Smooth muscle cell (in vitro differentiated cells): Measurements from ENCODE around the gene DCAF6. TPM values are rescaled to one million over a fixed set of nuclear protein-coding genes. Genes with fewer than 3 reads are reported as not detected.

Source experiments
- DNase-seq: peaks from one replicate; lab custom pipeline; 2025; ENCODE audit not compliant: unreplicated experiment; lab: John Stamatoyannopoulos, UW
- H2AFZ ChIP-seq: fragments of 200-600 bp; sonication (generic); 2 replicates; pipeline ENCODE4 v1.6.0; 2016; ENCODE audit warnings: antibody characterized with exemption, low read depth, mild to moderate bottlenecking
- H3F3A ChIP-seq: fragments of 200-600 bp; sonication (generic); 2 replicates; pipeline ENCODE4 v1.6.0; 2017; ENCODE audit warnings: antibody characterized with exemption, low read depth
- H3K27ac ChIP-seq: fragments of 200-600 bp; sonication (generic); 2 replicates; pipeline ENCODE4 v1.5.1; 2016; ENCODE audit warnings: low read depth, mild to moderate bottlenecking
- H3K27me3 ChIP-seq: fragments of 200-600 bp; sonication (generic); 2 replicates; pipeline ENCODE4 v1.6.1; 2016; ENCODE audit warnings: low read depth, mild to moderate bottlenecking
- H3K36me3 ChIP-seq: fragments of 200-600 bp; sonication (generic); 2 replicates; pipeline ENCODE4 v1.5.1; 2016; ENCODE audit warnings: low read depth
- H3K4me1 ChIP-seq: fragments of 200-600 bp; sonication (generic); 2 replicates; pipeline ENCODE4 v1.5.1; 2016; ENCODE audit warnings: low read depth
- H3K4me2 ChIP-seq: fragments of 200-600 bp; sonication (generic); 2 replicates; pipeline ENCODE4 v1.6.0; 2016; ENCODE audit warnings: mild to moderate bottlenecking
- H3K4me3 ChIP-seq: fragments of 200-600 bp; sonication (generic); 2 replicates; pipeline ENCODE4 v1.5.1; 2016; ENCODE audit warnings: mild to moderate bottlenecking
- H3K79me2 ChIP-seq: fragments of 200-600 bp; sonication (generic); 2 replicates; pipeline ENCODE4 v1.6.0; 2016; ENCODE audit warnings: low read depth, mild to moderate bottlenecking
- H3K9ac ChIP-seq: fragments of 200-600 bp; sonication (generic); 2 replicates; pipeline ENCODE4 v1.6.0; 2016; ENCODE audit warnings: low read depth
- H3K9me3 ChIP-seq: fragments of 200-600 bp; sonication (generic); replicated peaks from 2 replicates; pipeline ENCODE4 v1.5.1; 2016; ENCODE audit warnings: low read depth
- H4K20me1 ChIP-seq: fragments of 200-600 bp; sonication (generic); 2 replicates; pipeline ENCODE4 v1.6.0; 2016; ENCODE audit warnings: low read depth
- CTCF ChIP-seq: fragments of 200-600 bp; sonication (generic); IDR thresholded peaks from 2 replicates; pipeline ENCODE4 v1.5.1; 2017; ENCODE audit warnings: borderline replicate concordance, mild to moderate bottlenecking, antibody characterized with exemption; ENCODE audit not compliant: insufficient read depth, poor library complexity, severe bottlenecking
- WGBS: methylation state at CpG from one replicate; pipeline ENCODE4 v1.1.7; 2016; ENCODE audit warnings: low lambda C conversion rate; 5-methylcytosine and 5-hydroxymethylcytosine counted together
- polyA plus RNA-seq: library from polyadenylated mRNA; unstranded; fragments of >200 nt; fragmentation: Nextera tagmentation; extraction: Ambion mirVana; gene quantifications from 2 replicates; pipeline ENCODE4 v1.2.1, GENCODE V29; 2016
- total RNA-seq: library from RNA; depleted of rRNA; stranded (reverse); fragments of >200 nt; gene quantifications from 2 replicates; pipeline ENCODE4 v1.2.3, GENCODE V29; 2014

The DCAF6 gene
- total and polyA plus RNA-seq, 2 experiments from 2014 or later: 27.4 to 34.9 TPM

GRCh38 chr1:168099337-168099801 lies 162.9 kb downstream of the DCAF6 start:
- DNase-seq: no peak
- no peak for TF ChIP-seq CTCF

DNA sequence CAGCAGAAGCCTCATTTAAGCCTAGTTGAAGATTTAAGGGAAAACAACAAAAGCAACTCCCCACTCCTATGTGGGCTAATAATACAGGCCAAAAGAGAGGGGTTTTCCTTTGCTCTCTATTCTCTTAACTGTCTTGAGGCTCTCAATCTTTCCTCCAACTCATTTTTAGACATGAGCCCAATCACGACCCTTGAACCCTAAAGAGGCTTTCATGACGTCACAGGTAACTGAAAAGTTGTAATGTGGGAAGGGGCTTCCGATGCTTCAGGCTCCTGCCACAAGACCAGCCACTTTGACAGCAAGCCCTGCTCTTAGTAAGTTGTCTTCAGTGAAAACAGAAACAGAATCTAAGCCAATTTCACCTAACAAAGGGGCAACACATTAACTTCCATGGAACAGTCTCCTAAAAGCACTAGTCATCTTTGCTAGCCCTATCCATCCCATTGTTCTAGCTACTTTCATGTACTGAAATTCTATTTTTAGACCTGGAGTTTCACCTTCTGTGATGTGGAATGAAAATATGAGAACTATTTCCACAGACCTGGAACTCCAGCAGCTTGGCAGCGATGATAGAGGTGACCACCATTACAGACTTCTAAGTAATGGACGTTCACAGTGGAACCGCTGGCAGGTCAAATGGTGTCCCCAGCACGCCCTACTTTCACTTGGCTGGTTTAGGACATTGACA lies 164.0 kb downstream of the DCAF6 start:
- no peaks in the 10 kb centered on the region for H3K79me2 ChIP-seq
- H3K9ac ChIP-seq: no peak overlapping the region
- no peaks in the 10 kb centered on the region for H3K36me3 ChIP-seq
- no peak overlapping the region for H2AFZ ChIP-seq
- no peak overlapping the region for H3K4me2 ChIP-seq
- no peaks in the 10 kb centered on the region for H4K20me1 ChIP-seq
- no peak for DNase-seq
- no peaks in the 10 kb centered on the region for H3K9me3 ChIP-seq
- H3K27ac ChIP-seq: peak overlapping the region; percentile 42
- H3K4me1 ChIP-seq: no peaks in the 10 kb centered on the region
- H3F3A ChIP-seq: no peaks in the 10 kb centered on the region
- TF ChIP-seq CTCF: no peak
- H3K4me3 ChIP-seq: no peak overlapping the region
- 84% methylated on average over 7 of the region's 7 CpGs for WGBS
- no peaks in the 10 kb centered on the region for H3K27me3 ChIP-seq

More at GRCh38 chr1:168099337-168099801, 162.9 kb downstream of the DCAF6 start:
- WGBS: 85% methylated on average over 7 of the region's 7 CpGs
- H2AFZ ChIP-seq: no peak overlapping the region
- H3K79me2 ChIP-seq: no peaks in the 10 kb centered on the region
- H3K4me1 ChIP-seq: no peaks in the 10 kb centered on the region
- H3K9ac ChIP-seq: no peak overlapping the region
- no peaks in the 10 kb centered on the region for H3F3A ChIP-seq
- H3K4me3 ChIP-seq: no peak overlapping the region
- H4K20me1 ChIP-seq: no peaks in the 10 kb centered on the region
- no peaks in the 10 kb centered on the region for H3K36me3 ChIP-seq
- no peak overlapping the region for H3K4me2 ChIP-seq
- H3K27ac ChIP-seq: no peak overlapping the region
- no peaks in the 10 kb centered on the region for H3K9me3 ChIP-seq
- H3K27me3 ChIP-seq: no peaks in the 10 kb centered on the region

DNA sequence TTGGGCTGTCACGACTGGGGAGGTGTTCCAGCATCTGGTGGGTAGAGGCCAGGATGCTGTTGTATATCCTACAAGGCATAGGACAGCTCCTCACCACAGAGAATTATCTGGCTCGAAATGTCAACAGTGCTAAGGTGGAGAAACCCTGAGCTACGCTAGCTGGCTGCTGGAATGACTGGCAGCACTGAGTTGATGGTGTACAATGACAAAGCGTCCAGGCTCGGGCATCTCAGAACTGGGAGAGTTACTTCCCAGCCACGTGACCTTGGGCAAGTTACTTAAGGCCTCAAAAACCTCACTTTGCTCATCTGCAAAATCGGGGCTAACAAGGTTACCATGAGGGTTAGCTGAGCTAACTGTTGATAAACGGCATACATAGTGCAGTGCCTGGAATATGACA lies 164.9 kb downstream of the DCAF6 start:
- Histone ChIP-seq H3K9me3 (no peaks in the 10 kb centered on the region), H3K27ac (no peak overlapping the region), H3K9ac (no peak overlapping the region), H3F3A (no peaks in the 10 kb centered on the region), H3K4me1 (no peaks in the 10 kb centered on the region), H2AFZ (no peak overlapping the region), H3K27me3 (no peaks in the 10 kb centered on the region), H4K20me1 (no peaks in the 10 kb centered on the region), H3K4me3 (no peak overlapping the region), H3K79me2 (no peaks in the 10 kb centered on the region), H3K36me3 (no peaks in the 10 kb centered on the region), H3K4me2 (no peak overlapping the region)
- 94% methylated on average over 8 of the region's 8 CpGs for WGBS
- no peak for TF ChIP-seq CTCF
- DNase-seq: no peak

GRCh38 chr1:168102487-168102886 lies 166.0 kb downstream of the DCAF6 start:
- H3F3A ChIP-seq: no peaks in the 10 kb centered on the region
- TF ChIP-seq CTCF: no peak
- no peak overlapping the region for H3K27ac ChIP-seq
- no peaks in the 10 kb centered on the region for H3K27me3 ChIP-seq
- no peaks in the 10 kb centered on the region for H3K79me2 ChIP-seq
- H3K9ac ChIP-seq: no peak overlapping the region
- no peak overlapping the region for H2AFZ ChIP-seq
- no peaks in the 10 kb centered on the region for H3K36me3 ChIP-seq
- WGBS: 82% methylated on average over 1 of the region's 1 CpG
- no peak overlapping the region for H3K4me3 ChIP-seq
- DNase-seq: no peak
- no peaks in the 10 kb centered on the region for H3K4me1 ChIP-seq
- H3K9me3 ChIP-seq: no peaks in the 10 kb centered on the region
- H3K4me2 ChIP-seq: no peak overlapping the region
- H4K20me1 ChIP-seq: no peaks in the 10 kb centered on the region
